T-helper 1 cell treated with Interleukin-12 subunit alpha and Interleukin-12 subunit beta and Interleukin-4 antibody, amounts not matched to agents 30 ng/mL and 1 ng/mL, for 36 hours (primary cell): ENCODE measurements around the gene MKKS. TPM values are rescaled to one million over a fixed set of nuclear protein-coding genes. Genes with fewer than 3 reads are reported as not detected.

Source experiments
- intact Hi-C: fragments of 100-400 bp; cut with micrococcal nuclease; formaldehyde crosslinking; loops from one replicate; pipeline ENCODE4 v1.15.1; 2024
- total RNA-seq: library from RNA; stranded (reverse); gene quantifications from 2 replicates; pipeline ENCODE4 v1.2.3, GENCODE V29; 2022

The MKKS gene
- total RNA-seq, 1 donor from 2014 or later: 7.3 TPM

- intact Hi-C loops: no loop called here
These were observed 62.6 kb downstream of the MKKS start for GRCh38 chr20:10371467-10371866.

- intact Hi-C loops: no loop called here
These were observed 63.7 kb downstream of the MKKS start for GRCh38 chr20:10370091-10370887.

GRCh38 chr20:10369723-10370090 lies 64.3 kb downstream of the MKKS start:
- intact Hi-C loops: no loop called here

- intact Hi-C loops: no loop called here
These were observed 65.3 kb downstream of the MKKS start for GRCh38 chr20:10368702-10369041.

- intact Hi-C loops: no loop called here
These were observed 65.9 kb downstream of the MKKS start for GRCh38 chr20:10367943-10368701.

- intact Hi-C loops: no loop called here
These were observed 66.4 kb downstream of the MKKS start for GRCh38 chr20:10367693-10367942.

- intact Hi-C loops: no loop called here
These were observed 66.9 kb downstream of the MKKS start for GRCh38 chr20:10366898-10367692.

GRCh38 chr20:10362674-10363073 lies 71.3 kb downstream of the MKKS start:
- intact Hi-C loops: no loop called here

GRCh38 chr20:10360878-10361277 lies 73.1 kb downstream of the MKKS start:
- intact Hi-C loops: no loop called here

- intact Hi-C loops: no loop called here
These were observed 74.4 kb downstream of the MKKS start for GRCh38 chr20:10359621-10360040.

GRCh38 chr20:10357974-10358373 lies 76.0 kb downstream of the MKKS start:
- intact Hi-C loops: loop anchor here (1.0 kb wide), 1 partner anchor 380 kb away; no protein-coding TSS in a partner anchor

GRCh38 chr20:10357061-10357708 lies 76.8 kb downstream of the MKKS start:
- intact Hi-C loops: no loop called here

- intact Hi-C loops: no loop called here
These were observed 77.4 kb downstream of the MKKS start for GRCh38 chr20:10356628-10357027.

GRCh38 chr20:10352934-10353824 lies 80.8 kb downstream of the MKKS start:
- intact Hi-C loops: loop anchor here (2.0 kb wide), 1 partner anchor 134 kb away; the partner anchor contains the start of gene SNAP25

Other genes with a start within 250 kb of the MKKS start
- gene SNAP25, start 215.4 kb downstream of the MKKS start, total RNA-seq: 0.39 and 0.44 TPM in 2 replicates
- gene SLX4IP, start 1.1 kb upstream of the MKKS start, total RNA-seq: 5.3 and 6.1 TPM in 2 replicates
- 0.12 and 0.88 TPM in 2 replicates for gene JAG1, start 239.8 kb upstream of the MKKS start, total RNA-seq